Tibial nerve (tissue), 3 donors: ENCODE data around the gene OR52K2.

ENCODE experiments used
- EP300 ChIP-seq, 2 donors: sonication (generic); formaldehyde crosslinking; IDR thresholded peaks; one replicate each; pipeline ENCODE4 v1.6.1; 2017; ENCODE audit warnings: antibody characterized with exemption in 2 of 2, mild to moderate bottlenecking in 1 of 2
- POLR2A ChIP-seq, 2 donors: fragments of 450-650 bp; IDR thresholded peaks; one replicate each; pipeline ENCODE4 v1.6.1; 2017; ENCODE audit warnings: antibody characterized with exemption in 2 of 2, mild to moderate bottlenecking in 2 of 2, moderate library complexity in 2 of 2

DNA sequence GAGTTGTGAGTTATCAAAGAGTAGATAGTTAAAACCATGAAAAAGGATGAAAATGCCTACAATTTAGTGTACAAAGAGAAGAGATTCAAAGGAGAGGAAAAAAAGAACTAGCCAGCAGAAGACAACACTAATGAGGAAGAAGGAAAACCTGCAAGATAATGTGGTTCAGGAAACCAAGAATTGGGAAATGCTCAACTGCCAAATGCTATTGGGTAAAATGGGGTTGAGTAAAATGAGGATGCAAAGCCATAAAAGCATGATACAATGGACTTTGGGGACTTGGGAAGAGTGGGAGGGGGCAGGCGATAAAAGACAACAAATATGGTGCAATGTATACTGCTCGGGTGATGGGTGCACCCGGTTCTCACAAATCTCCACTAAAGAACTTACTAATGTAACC lies 7.6 kb upstream of the OR52K2 start:
- TF ChIP-seq POLR2A (IDR thresholded peaks at IDR 0.05) (no peak), EP300 (IDR thresholded peaks at IDR 0.05) (no peak)
